ENCODE results near the gene POT1.

Gene POT1

GRCh38 chr7:124801330-124801895 lies 128.2 kb downstream of the POT1 start:
- Mint-ChIP-seq H3K9me3 (peaks cover 2% of the 10 kb centered on the region), H3K4me3 (no peak overlapping the region), H3K27me3 (ENCODE audit: low read depth, poor library complexity) (no peaks in the 10 kb centered on the region), H3K4me1 (peaks cover 7% of the 10 kb centered on the region), H3K27ac (no peak overlapping the region), H3K36me3 (ENCODE audit: low read depth) (no peaks in the 10 kb centered on the region)
- TF ChIP-seq CTCF (IDR thresholded peaks at IDR 0.05) = no peak
- DNase-seq = no peak

GRCh38 chr7:124800386-124800785 lies 129.2 kb downstream of the POT1 start:
- Mint-ChIP-seq H3K27me3 (ENCODE audit: low read depth, poor library complexity) (no peaks in the 10 kb centered on the region), H3K36me3 (ENCODE audit: low read depth) (no peaks in the 10 kb centered on the region), H3K27ac (no peak overlapping the region), H3K4me1 (peaks cover 7% of the 10 kb centered on the region), H3K4me3 (no peak overlapping the region), H3K9me3 (peaks cover 8% of the 10 kb centered on the region)
- TF ChIP-seq CTCF (IDR thresholded peaks at IDR 0.05) = no peak
- no peak for DNase-seq

GRCh38 chr7:124799448-124799847 lies 130.2 kb downstream of the POT1 start:
- no peaks in the 10 kb centered on the region for H3K27me3 Mint-ChIP-seq (ENCODE audit: low read depth, poor library complexity)
- H3K9me3 Mint-ChIP-seq = peaks cover 8% of the 10 kb centered on the region
- H3K4me3 Mint-ChIP-seq = no peak overlapping the region
- TF ChIP-seq CTCF (IDR thresholded peaks at IDR 0.05) = no peak
- DNase-seq = no peak
- H3K36me3 Mint-ChIP-seq (ENCODE audit: low read depth) = no peaks in the 10 kb centered on the region
- H3K4me1 Mint-ChIP-seq = peaks cover 7% of the 10 kb centered on the region
- no peak overlapping the region for H3K27ac Mint-ChIP-seq

DNA sequence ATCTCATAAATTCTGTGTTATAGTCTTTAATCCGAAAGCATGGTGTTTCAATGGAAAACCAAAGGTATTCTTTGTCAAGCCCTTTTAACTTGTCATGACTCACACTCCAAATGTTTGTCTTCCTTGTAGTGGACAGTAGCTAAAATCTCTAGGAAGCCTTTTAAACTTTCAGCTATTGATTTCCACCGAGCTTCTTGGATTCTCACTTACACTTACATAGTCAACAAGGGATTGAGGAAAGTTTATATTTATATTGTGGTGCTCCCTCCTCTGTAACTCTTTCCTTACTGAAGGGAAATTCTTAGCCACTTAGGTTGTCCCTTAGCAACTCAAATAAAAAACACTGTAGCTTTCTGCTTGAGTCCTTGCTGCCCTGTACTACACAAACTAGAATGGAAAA lies 132.9 kb downstream of the POT1 start:
- no peak for TF ChIP-seq CTCF (IDR thresholded peaks at IDR 0.05)
- no peak for DNase-seq
- Mint-ChIP-seq H3K4me1 (peaks cover 7% of the 10 kb centered on the region), H3K27ac (no peak overlapping the region), H3K9me3 (peaks cover 8% of the 10 kb centered on the region), H3K4me3 (no peak overlapping the region), H3K27me3 (ENCODE audit: low read depth, poor library complexity) (peaks cover 5% of the 10 kb centered on the region), H3K36me3 (ENCODE audit: low read depth) (no peaks in the 10 kb centered on the region)

DNA sequence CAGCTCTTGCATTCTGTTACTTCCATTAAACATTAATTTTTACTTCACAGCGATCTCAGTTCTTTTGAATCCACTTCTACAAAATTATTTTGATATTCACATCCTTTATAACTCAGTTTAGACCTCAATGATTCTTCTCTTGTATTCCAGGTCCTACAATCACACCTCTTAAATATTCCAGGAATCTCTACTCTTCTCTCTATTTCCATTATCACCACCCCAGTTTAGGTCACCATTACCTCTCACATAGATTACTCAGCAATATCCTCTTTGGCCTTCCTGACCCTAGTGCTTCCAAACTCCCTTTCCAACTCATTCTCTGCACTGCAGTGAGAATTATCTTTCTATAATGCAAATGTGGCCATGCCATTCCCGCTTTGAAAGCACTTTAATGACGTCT lies 136.9 kb downstream of the POT1 start:
- TF ChIP-seq CTCF (IDR thresholded peaks at IDR 0.05) = no peak
- Mint-ChIP-seq H3K27ac (no peak overlapping the region), H3K4me3 (no peak overlapping the region), H3K36me3 (ENCODE audit: low read depth) (no peaks in the 10 kb centered on the region), H3K4me1 (no peaks in the 10 kb centered on the region), H3K9me3 (peaks cover 8% of the 10 kb centered on the region), H3K27me3 (ENCODE audit: low read depth, poor library complexity) (peaks cover 5% of the 10 kb centered on the region)
- no peak for DNase-seq

DNA sequence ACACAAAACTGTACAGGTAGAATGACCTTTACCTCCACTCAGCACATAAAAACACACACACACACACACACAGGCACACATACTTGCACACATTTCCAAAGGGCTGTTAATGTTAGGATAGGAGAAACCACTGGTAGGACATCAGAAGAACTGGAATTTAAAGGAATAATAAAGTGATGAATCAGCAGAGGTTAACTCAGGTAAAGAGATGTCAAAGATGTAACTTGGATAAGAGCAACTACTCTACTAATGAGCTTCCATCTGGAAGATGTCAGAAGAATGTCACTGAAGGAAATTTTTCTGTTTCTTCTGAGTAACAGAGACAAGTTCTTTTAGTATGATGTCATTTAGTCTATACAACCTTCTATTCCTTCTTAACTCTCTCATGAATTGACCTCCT lies 137.6 kb downstream of the POT1 start:
- Mint-ChIP-seq H3K9me3 (peaks cover 8% of the 10 kb centered on the region), H3K36me3 (ENCODE audit: low read depth) (no peaks in the 10 kb centered on the region), H3K4me3 (no peak overlapping the region)

More for the DNA sequence above, 137.6 kb downstream of the POT1 start:
- DNase-seq = no peak
- TF ChIP-seq CTCF (IDR thresholded peaks at IDR 0.05) = no peak
- Mint-ChIP-seq H3K27ac (no peak overlapping the region), H3K4me1 (no peaks in the 10 kb centered on the region), H3K27me3 (ENCODE audit: low read depth, poor library complexity) (peaks cover 5% of the 10 kb centered on the region)

Measured in nephron progenitor cell (in vitro differentiated cells).